Keratinocyte (primary cell): ENCODE results near the gene STX12. TPM values are rescaled to one million over a fixed set of nuclear protein-coding genes. Genes with fewer than 3 reads are reported as not detected.
"Not testable (repeated sequence)": the region's sequence is repeated elsewhere in the genome, so short reads cannot be mapped to it uniquely, and the experiment has no call there.

Experiments used
- DNase-seq: peaks from one replicate; pipeline ENCODE4 v3.0.0-alpha.2; 2011; ENCODE audit warnings: low read depth, missing footprints, low spot score
- FAIRE-seq: peaks from 2 replicates; lab custom pipeline; 2011; peaks lifted over from hg19 to GRCh38; lab: Jason Lieb, UNC
- H2AFZ ChIP-seq: 2 replicates; pipeline ENCODE4 v1.6.0; 2012; ENCODE audit warnings: low read length, control low read depth, inconsistent platforms; ENCODE audit not compliant: control insufficient read depth
- H3K27ac ChIP-seq: 2 replicates; pipeline ENCODE4 v1.5.1; 2011; ENCODE audit warnings: low read length; ENCODE audit not compliant: control insufficient read depth, insufficient read depth
- H3K27me3 ChIP-seq: 3 replicates; pipeline ENCODE4 v1.6.0; 2011; ENCODE audit warnings: low read length; ENCODE audit not compliant: control insufficient read depth, insufficient read depth; ENCODE audit errors: extremely low read depth
- H3K36me3 ChIP-seq, 2 experiments: 2 replicates in 1 of 2; 3 replicates in 1 of 2; pipeline ENCODE4 v1.5.1; 2011; ENCODE audit warnings: low read length in 2 of 2, mild to moderate bottlenecking in 1 of 2; ENCODE audit not compliant: control insufficient read depth in 2 of 2, insufficient read depth in 2 of 2; ENCODE audit errors: extremely low read depth in 1 of 2
- H3K4me1 ChIP-seq: 3 replicates; pipeline ENCODE4 v1.5.1; 2011; ENCODE audit warnings: low read length; ENCODE audit not compliant: control insufficient read depth, insufficient read depth; ENCODE audit errors: extremely low read depth
- H3K4me2 ChIP-seq: 3 replicates; pipeline ENCODE4 v1.6.0; 2011; ENCODE audit warnings: low read depth, low read length; ENCODE audit not compliant: control insufficient read depth, insufficient read depth; ENCODE audit errors: extremely low read depth
- H3K4me3 ChIP-seq, 3 experiments: fragments of 200-600 bp in 1 of 3; sonication (generic) in 1 of 3; 2 replicates in 2 of 3; 3 replicates in 1 of 3; pipeline ENCODE4 v1.5.1; 2011 to 2016; ENCODE audit warnings: low read length in 3 of 3, mild to moderate bottlenecking in 3 of 3, control low read depth in 2 of 3, inconsistent platforms in 1 of 3, low read depth in 1 of 3, mixed read lengths in 1 of 3, mixed run types in 1 of 3, moderate library complexity in 1 of 3; ENCODE audit not compliant: control insufficient read depth in 2 of 3, insufficient read depth in 2 of 3; ENCODE audit errors: extremely low read depth in 1 of 3
- H3K79me2 ChIP-seq: 2 replicates; pipeline ENCODE4 v1.6.0; 2012; ENCODE audit warnings: low read length; ENCODE audit not compliant: control insufficient read depth, insufficient read depth
- H3K9ac ChIP-seq: 3 replicates; pipeline ENCODE4 v1.6.0; 2011; ENCODE audit warnings: low read length; ENCODE audit not compliant: control insufficient read depth, insufficient read depth; ENCODE audit errors: extremely low read depth
- H3K9me1 ChIP-seq: 3 replicates; pipeline ENCODE4 v1.6.0; 2011; ENCODE audit warnings: low read length; ENCODE audit not compliant: control insufficient read depth, insufficient read depth; ENCODE audit errors: extremely low read depth
- H3K9me3 ChIP-seq: 2 replicates; pipeline ENCODE4 v1.5.1; 2012; ENCODE audit warnings: low read depth, low read length; ENCODE audit not compliant: control insufficient read depth
- H4K20me1 ChIP-seq: 3 replicates; pipeline ENCODE4 v1.6.0; 2011; ENCODE audit warnings: low read length; ENCODE audit not compliant: control insufficient read depth, insufficient read depth; ENCODE audit errors: extremely low read depth
- EZH2 ChIP-seq: IDR thresholded peaks from one replicate; pipeline ENCODE4 v1.6.1; 2012; ENCODE audit warnings: inconsistent platforms, mild to moderate bottlenecking, low read length, moderate library complexity
- dilution Hi-C: fragments of 300-500 bp; cut with MboI; formaldehyde crosslinking; loops from one replicate; pipeline ENCODE4 v1.7.0; 2020; ENCODE audit warnings: low sequenced_read_pairs; ENCODE audit not compliant: extremely low pct_ligation_motif_present
- polyA plus RNA-seq, 5 experiments: library from polyadenylated mRNA; depleted of rRNA in 3 of 5; stranded (reverse) in 3 of 5; stranded (forward) in 1 of 5; unstranded in 1 of 5; fragments of >200 nt; gene quantifications; 1 replicate in 1 of 5; 2 replicates in 3 of 5; 3 replicates in 1 of 5; pipeline versions ENCODE4 v1.2.1 to v1.2.3, GENCODE V29; 2011 to 2012; ENCODE audit warnings: missing spikeins in 2 of 5, low read depth in 1 of 5, low replicate concordance in 1 of 5
- TF ChIP-seq, protein P1 (sequence below), 3 experiments: IDR thresholded peaks in 1 of 3; conservative IDR thresholded peaks in 1 of 3; optimal IDR thresholded peaks in 1 of 3; 2 replicates in 2 of 3; 3 replicates in 1 of 3; pipeline versions ENCODE3 to v1.5.1; 2011; ENCODE audit warnings: low read length in 3 of 3, mild to moderate bottlenecking in 3 of 3, moderate library complexity in 2 of 3, control low read depth in 1 of 3, inconsistent platforms in 1 of 3; ENCODE audit not compliant: insufficient read depth in 2 of 3; ENCODE audit errors: extremely low read depth in 1 of 3

STX12 gene
- polyA plus RNA-seq, 1 donor (not counting 4 experiments of a cell fraction or from before 2014, with no cell fraction given) = 29.9 TPM

DNA sequence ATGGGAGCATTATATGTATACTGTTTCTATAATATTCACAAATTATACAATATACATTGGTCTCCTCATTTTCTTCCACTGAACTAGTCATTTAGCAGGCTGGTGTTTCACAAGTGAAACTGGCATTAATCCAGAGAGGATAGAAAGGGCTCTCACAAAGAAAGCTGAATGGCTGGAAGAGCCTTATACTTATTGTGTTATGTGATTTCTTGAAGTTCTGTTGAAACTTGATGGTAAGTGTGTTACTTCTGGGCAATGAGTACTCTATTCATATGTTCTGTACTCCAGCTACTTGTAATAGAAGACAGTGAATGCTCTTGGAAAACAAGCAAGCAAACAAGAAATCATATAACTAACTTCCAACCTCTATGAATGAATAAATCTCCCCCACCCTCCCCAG lies 14.9 kb downstream of the STX12 start:
- Histone ChIP-seq H4K20me1 (no peaks in the 10 kb centered on the region), H3K4me1 (peaks cover 19% of the 10 kb centered on the region), H3K79me2 (peaks cover 20% of the 10 kb centered on the region), H3K9me1 (no peaks in the 10 kb centered on the region), H3K9me3 (no peaks in the 10 kb centered on the region), H2AFZ (no peak overlapping the region), H3K27ac (no peak overlapping the region), H3K36me3 (peaks cover 5 to 8% of the 10 kb centered on the region in 2 experiments), H3K4me2 (no peak overlapping the region), H3K27me3 (no peaks in the 10 kb centered on the region), H3K9ac (no peak overlapping the region), H3K4me3 (no peak overlapping the region)
- DNase-seq (no peak), FAIRE-seq (peak; percentile 20)
- TF ChIP-seq, protein P1, sequence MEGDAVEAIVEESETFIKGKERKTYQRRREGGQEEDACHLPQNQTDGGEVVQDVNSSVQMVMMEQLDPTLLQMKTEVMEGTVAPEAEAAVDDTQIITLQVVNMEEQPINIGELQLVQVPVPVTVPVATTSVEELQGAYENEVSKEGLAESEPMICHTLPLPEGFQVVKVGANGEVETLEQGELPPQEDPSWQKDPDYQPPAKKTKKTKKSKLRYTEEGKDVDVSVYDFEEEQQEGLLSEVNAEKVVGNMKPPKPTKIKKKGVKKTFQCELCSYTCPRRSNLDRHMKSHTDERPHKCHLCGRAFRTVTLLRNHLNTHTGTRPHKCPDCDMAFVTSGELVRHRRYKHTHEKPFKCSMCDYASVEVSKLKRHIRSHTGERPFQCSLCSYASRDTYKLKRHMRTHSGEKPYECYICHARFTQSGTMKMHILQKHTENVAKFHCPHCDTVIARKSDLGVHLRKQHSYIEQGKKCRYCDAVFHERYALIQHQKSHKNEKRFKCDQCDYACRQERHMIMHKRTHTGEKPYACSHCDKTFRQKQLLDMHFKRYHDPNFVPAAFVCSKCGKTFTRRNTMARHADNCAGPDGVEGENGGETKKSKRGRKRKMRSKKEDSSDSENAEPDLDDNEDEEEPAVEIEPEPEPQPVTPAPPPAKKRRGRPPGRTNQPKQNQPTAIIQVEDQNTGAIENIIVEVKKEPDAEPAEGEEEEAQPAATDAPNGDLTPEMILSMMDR (optimal IDR thresholded peaks at IDR 0.05 in 1 of 3, IDR thresholded peaks at IDR 0.05 in 1 of 3, conservative IDR thresholded peaks at IDR 0.05 in 1 of 3; ENCODE audit: extremely low read depth in 1 of 3, insufficient read depth in 2 of 3, low read length in 3 of 3) = no peak
- TF ChIP-seq EZH2 = no peak
- dilution Hi-C loops = no loop called here

DNA sequence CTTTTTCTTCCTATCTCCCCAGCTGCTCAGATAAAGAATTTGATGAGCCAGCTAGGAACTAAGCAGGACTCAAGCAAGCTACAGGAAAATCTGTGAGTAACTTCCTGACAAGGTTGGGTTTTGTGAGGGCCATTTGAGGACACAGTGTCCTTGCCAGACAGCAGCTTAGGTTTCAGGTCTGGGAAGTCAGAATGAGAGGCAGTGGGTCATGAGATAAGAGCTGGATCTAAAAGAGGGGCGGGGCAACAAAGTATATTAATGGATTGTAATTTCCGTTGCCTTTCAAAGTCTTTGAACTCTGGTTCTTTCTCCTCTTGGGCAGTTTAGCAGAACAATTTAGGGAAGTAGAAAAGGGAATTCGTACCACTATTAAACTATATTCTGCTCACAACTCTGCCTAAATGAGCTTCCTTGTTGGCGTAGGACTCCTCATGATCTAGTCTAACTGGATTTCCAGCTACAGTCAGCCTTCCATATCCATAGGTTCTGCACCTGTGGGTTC lies 16.6 kb downstream of the STX12 start:
- H3K79me2 ChIP-seq = peaks cover 15% of the 10 kb centered on the region
- no peak overlapping the region for H3K4me2 ChIP-seq
- dilution Hi-C loops = no loop called here
- peaks cover 14% of the 10 kb centered on the region for H3K4me1 ChIP-seq
- H4K20me1 ChIP-seq = no peaks in the 10 kb centered on the region
- no peak overlapping the region for H3K27ac ChIP-seq
- DNase-seq = no peak
- H3K9ac ChIP-seq = no peak overlapping the region
- no peak overlapping the region for H3K4me3 ChIP-seq
- H3K9me1 ChIP-seq = no peaks in the 10 kb centered on the region
- peaks cover 8 to 11% of the 10 kb centered on the region in 2 experiments for H3K36me3 ChIP-seq
- no peaks in the 10 kb centered on the region for H3K9me3 ChIP-seq
- no peak overlapping the region for H2AFZ ChIP-seq
- FAIRE-seq = no peak
- TF ChIP-seq EZH2 = no peak
- TF ChIP-seq, protein P1 (optimal IDR thresholded peaks at IDR 0.05 in 1 of 3, IDR thresholded peaks at IDR 0.05 in 1 of 3, conservative IDR thresholded peaks at IDR 0.05 in 1 of 3; ENCODE audit: extremely low read depth in 1 of 3, insufficient read depth in 2 of 3, low read length in 3 of 3) = no peak
- no peaks in the 10 kb centered on the region for H3K27me3 ChIP-seq

DNA sequence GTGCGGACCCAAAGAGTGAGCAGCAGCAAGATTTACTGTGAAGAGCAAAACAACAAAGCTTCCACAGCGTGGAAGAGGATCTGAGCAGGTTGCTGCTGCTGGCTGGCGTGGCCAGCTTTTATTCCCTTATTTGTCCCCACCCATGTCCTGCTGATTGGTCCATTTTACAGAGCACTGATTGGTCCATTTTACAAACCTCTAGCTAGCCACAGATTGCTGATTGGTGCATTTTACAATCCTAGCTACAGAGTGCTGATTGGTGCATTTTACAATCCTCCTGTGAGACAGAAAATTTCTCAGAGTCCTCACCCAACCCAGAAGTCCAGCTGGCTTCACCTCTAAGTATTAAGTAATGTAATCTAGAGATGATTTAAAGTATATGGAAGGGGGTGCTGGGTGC lies 17.3 kb downstream of the STX12 start:
- Histone ChIP-seq H3K79me2 (peaks cover 15% of the 10 kb centered on the region), H3K4me1 (peaks cover 14% of the 10 kb centered on the region)

More for the DNA sequence above, 17.3 kb downstream of the STX12 start:
- H2AFZ ChIP-seq, H3K9ac ChIP-seq, FAIRE-seq, H3K4me2 ChIP-seq, dilution Hi-C loops, H3K9me3 ChIP-seq, H4K20me1 ChIP-seq, H3K27ac ChIP-seq, DNase-seq, H3K4me3 ChIP-seq, H3K27me3 ChIP-seq, H3K9me1 ChIP-seq: not testable (repeated sequence)
- peaks cover 8 to 11% of the 10 kb centered on the region in 2 experiments for H3K36me3 ChIP-seq
